ENCODE results near the gene ATP8B4.

Gene ATP8B4

DNA sequence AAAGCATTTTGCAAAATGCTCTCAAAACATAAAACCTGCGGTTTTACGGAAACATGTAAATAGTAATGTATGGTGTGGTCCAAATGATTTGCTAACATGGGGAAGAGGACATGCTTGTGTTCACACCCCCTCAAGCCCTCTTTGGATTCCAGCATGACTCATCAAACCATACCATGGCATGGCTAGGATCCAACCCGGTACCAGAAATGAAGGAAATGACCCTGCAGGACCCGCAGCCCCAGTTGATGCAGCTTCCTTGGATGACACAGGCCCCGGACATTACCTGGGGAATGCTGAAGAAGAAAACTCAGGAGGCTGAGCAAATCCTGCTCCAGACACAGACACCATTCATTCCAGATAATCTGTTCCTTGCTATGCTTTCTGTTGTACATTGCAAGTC is 275.3 kb downstream of the ATP8B4 start:
- H3K27ac ChIP-seq (ENCODE audit: low read depth, low read length) = no peak overlapping the region
- H3K27me3 ChIP-seq (ENCODE audit: low read length) = no peaks in the 10 kb centered on the region
- H4K20me1 ChIP-seq (ENCODE audit: low read depth, low read length) = no peaks in the 10 kb centered on the region
- no peak overlapping the region for H3K9ac ChIP-seq (ENCODE audit: low read length)
- H3F3A ChIP-seq (ENCODE audit: insufficient read depth) = no peaks in the 10 kb centered on the region
- no peak overlapping the region for H3K4me3 ChIP-seq (ENCODE audit: insufficient read depth, low read length, poor library complexity, severe bottlenecking)
- H3K79me2 ChIP-seq (ENCODE audit: insufficient read depth, low read length) = no peaks in the 10 kb centered on the region
- no peak overlapping the region for H2AFZ ChIP-seq (ENCODE audit: low read depth, low read length, severe bottlenecking)
- no peaks in the 10 kb centered on the region for H3K36me3 ChIP-seq (ENCODE audit: low read length)
- TF ChIP-seq, protein P1, sequence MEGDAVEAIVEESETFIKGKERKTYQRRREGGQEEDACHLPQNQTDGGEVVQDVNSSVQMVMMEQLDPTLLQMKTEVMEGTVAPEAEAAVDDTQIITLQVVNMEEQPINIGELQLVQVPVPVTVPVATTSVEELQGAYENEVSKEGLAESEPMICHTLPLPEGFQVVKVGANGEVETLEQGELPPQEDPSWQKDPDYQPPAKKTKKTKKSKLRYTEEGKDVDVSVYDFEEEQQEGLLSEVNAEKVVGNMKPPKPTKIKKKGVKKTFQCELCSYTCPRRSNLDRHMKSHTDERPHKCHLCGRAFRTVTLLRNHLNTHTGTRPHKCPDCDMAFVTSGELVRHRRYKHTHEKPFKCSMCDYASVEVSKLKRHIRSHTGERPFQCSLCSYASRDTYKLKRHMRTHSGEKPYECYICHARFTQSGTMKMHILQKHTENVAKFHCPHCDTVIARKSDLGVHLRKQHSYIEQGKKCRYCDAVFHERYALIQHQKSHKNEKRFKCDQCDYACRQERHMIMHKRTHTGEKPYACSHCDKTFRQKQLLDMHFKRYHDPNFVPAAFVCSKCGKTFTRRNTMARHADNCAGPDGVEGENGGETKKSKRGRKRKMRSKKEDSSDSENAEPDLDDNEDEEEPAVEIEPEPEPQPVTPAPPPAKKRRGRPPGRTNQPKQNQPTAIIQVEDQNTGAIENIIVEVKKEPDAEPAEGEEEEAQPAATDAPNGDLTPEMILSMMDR (IDR thresholded peaks at IDR 0.05; ENCODE audit: insufficient read depth, low read length, poor library complexity, severe bottlenecking) = no peak
- TF ChIP-seq EZH2phosphoT487 (conservative IDR thresholded peaks at IDR 0.05; ENCODE audit: low read length) = no peak
- H3K9me2 ChIP-seq (replicated peaks; ENCODE audit: insufficient read depth, low read length) = no peaks in the 10 kb centered on the region
- no peaks in the 10 kb centered on the region for H3K9me3 ChIP-seq (ENCODE audit: insufficient read depth, low read length)
- H3K4me2 ChIP-seq (ENCODE audit: low read depth, low read length, poor library complexity, severe bottlenecking) = no peak overlapping the region

DNA sequence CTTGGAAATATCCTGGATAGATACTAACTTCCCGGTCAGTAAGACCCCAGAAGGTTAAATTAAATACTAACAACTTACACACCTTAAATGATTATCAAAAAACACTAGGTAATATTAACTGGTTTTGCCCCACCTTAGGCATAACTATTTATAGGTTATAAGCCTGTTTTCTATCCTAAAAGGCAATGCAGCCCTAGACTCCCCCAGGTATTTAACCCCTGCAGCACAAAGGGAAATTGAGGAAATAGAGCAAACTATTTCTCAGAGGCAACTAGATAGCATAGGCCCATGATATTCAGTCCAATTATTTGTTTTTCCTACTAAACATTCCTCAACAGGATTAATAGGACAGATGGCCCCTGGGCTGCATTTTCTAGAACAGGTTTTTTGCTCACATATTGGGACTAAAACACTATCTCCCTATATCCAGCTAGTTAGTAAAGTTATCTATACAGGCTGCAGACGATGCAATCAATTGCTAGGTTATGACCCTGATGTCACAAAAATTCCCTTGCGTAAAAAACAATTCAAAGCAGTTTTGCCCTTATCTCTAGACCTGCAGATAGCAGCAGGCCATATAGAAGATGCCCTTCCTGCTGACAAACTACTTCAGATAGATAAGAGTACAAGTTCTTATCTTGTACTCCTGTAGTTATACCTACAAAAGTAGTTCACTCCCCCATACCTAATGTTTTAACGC is 276.9 kb downstream of the ATP8B4 start:
- TF ChIP-seq EZH2phosphoT487 (conservative IDR thresholded peaks at IDR 0.05; ENCODE audit: low read length) = no peak
- TF ChIP-seq, protein P1 (IDR thresholded peaks at IDR 0.05; ENCODE audit: insufficient read depth, low read length, poor library complexity, severe bottlenecking) = no peak

DNA sequence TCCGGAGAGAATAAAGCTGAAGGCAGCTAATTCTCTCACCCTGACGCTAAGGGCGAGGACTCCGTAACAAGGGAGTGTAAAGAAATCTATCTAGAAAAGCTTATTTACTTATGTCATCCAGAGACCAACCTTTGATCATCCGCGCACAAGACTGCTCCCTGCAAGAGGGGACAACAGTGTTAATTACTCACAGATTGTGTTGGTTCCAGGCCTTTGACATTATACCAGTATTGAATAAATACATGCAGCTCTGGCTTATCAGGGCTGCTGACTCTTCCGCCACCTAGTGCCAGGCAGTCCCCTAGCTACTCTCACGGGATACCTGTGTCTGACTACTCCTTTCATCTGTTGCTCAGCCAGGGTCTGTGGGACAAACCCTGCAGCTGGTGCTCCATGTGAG is 286.5 kb downstream of the ATP8B4 start:
- Histone ChIP-seq H4K20me1 (ENCODE audit: low read depth, low read length) (no peaks in the 10 kb centered on the region), H3K9ac (ENCODE audit: low read length) (no peak overlapping the region)

More for the DNA sequence above, 276.9 kb downstream of the ATP8B4 start:
- H3K36me3 ChIP-seq (ENCODE audit: low read length) = no peaks in the 10 kb centered on the region
- no peak overlapping the region for H3K9ac ChIP-seq (ENCODE audit: low read length)
- H4K20me1 ChIP-seq (ENCODE audit: low read depth, low read length) = no peaks in the 10 kb centered on the region
- no peaks in the 10 kb centered on the region for H3K27me3 ChIP-seq (ENCODE audit: low read length)
- H3K27ac ChIP-seq (ENCODE audit: low read depth, low read length) = no peak overlapping the region
- no peak overlapping the region for H2AFZ ChIP-seq (ENCODE audit: low read depth, low read length, severe bottlenecking)
- H3F3A ChIP-seq (ENCODE audit: insufficient read depth) = no peaks in the 10 kb centered on the region
- no peak overlapping the region for H3K4me3 ChIP-seq (ENCODE audit: insufficient read depth, low read length, poor library complexity, severe bottlenecking)
- no peak overlapping the region for H3K4me2 ChIP-seq (ENCODE audit: low read depth, low read length, poor library complexity, severe bottlenecking)
- no peaks in the 10 kb centered on the region for H3K9me2 ChIP-seq (replicated peaks; ENCODE audit: insufficient read depth, low read length)
- H3K9me3 ChIP-seq (ENCODE audit: insufficient read depth, low read length) = no peaks in the 10 kb centered on the region
- H3K79me2 ChIP-seq (ENCODE audit: insufficient read depth, low read length) = no peaks in the 10 kb centered on the region

More for the DNA sequence above, 286.5 kb downstream of the ATP8B4 start:
- Histone ChIP-seq H3K27ac (ENCODE audit: low read depth, low read length) (no peak overlapping the region), H3K4me2 (ENCODE audit: low read depth, low read length, poor library complexity, severe bottlenecking) (no peak overlapping the region), H3K9me3 (ENCODE audit: insufficient read depth, low read length) (no peaks in the 10 kb centered on the region), H3K4me3 (ENCODE audit: insufficient read depth, low read length, poor library complexity, severe bottlenecking) (no peak overlapping the region), H3F3A (ENCODE audit: insufficient read depth) (no peaks in the 10 kb centered on the region), H3K79me2 (ENCODE audit: insufficient read depth, low read length) (no peaks in the 10 kb centered on the region), H3K9me2 (replicated peaks; ENCODE audit: insufficient read depth, low read length) (no peaks in the 10 kb centered on the region), H3K27me3 (ENCODE audit: low read length) (no peaks in the 10 kb centered on the region), H3K36me3 (ENCODE audit: low read length) (no peaks in the 10 kb centered on the region), H2AFZ (ENCODE audit: low read depth, low read length, severe bottlenecking) (no peak overlapping the region)
- no peak for TF ChIP-seq EZH2phosphoT487 (conservative IDR thresholded peaks at IDR 0.05; ENCODE audit: low read length)
- TF ChIP-seq, protein P1 (IDR thresholded peaks at IDR 0.05; ENCODE audit: insufficient read depth, low read length, poor library complexity, severe bottlenecking) = no peak

All from SU-DHL-6 (cell line).